ENCODE data around the gene RAD23A.
"Not testable (repeated sequence)": the region's sequence is repeated elsewhere in the genome, so short reads cannot be mapped to it uniquely, and the experiment has no call there.

Gene RAD23A

GRCh38 chr19:12955575-12955974 is 9.9 kb downstream of the RAD23A start:
- DNase-seq (ENCODE audit: low spot score): not testable (repeated sequence)

GRCh38 chr19:12955996-12956395 is 10.3 kb downstream of the RAD23A start:
- DNase-seq (ENCODE audit: low spot score): no peak

- DNase-seq (ENCODE audit: low spot score): peak; percentile 90
Measured at GRCh38 chr19:12956446-12957388, 11.1 kb downstream of the RAD23A start, which contains the start of gene GADD45GIP1. TSS of gene GADD45GIP1 (minus strand) at chr19:12957223. CDS start at chr19:12957212, 11 bp downstream.

GRCh38 chr19:12957389-12957952 is 11.8 kb downstream of the RAD23A start:
- not testable (repeated sequence) for DNase-seq (ENCODE audit: low spot score)

GRCh38 chr19:12959481-12959880 is 13.8 kb downstream of the RAD23A start:
- DNase-seq (ENCODE audit: low spot score): no peak

- peak; percentile 89 for DNase-seq (ENCODE audit: low spot score)
Measured at GRCh38 chr19:12965017-12965811, 19.6 kb downstream of the RAD23A start.

GRCh38 chr19:12965812-12966135 is 20.1 kb downstream of the RAD23A start:
- no peak for DNase-seq (ENCODE audit: low spot score)

GRCh38 chr19:12967907-12968306 is 22.2 kb downstream of the RAD23A start:
- no peak for DNase-seq (ENCODE audit: low spot score)

GRCh38 chr19:12969292-12969988 is 23.8 kb downstream of the RAD23A start, which contains the start of gene DAND5:
TSS of gene DAND5 (plus strand) at chr19:12969576. CDS start at chr19:12969661, 85 bp downstream.
- DNase-seq (ENCODE audit: low spot score): no peak

- no peak for DNase-seq (ENCODE audit: low spot score)
Measured at GRCh38 chr19:12970070-12970820, 24.6 kb downstream of the RAD23A start.

GRCh38 chr19:12973236-12973635 is 27.6 kb downstream of the RAD23A start:
- no peak for DNase-seq (ENCODE audit: low spot score)

GRCh38 chr19:12974301-12975220 is 28.9 kb downstream of the RAD23A start:
- no peak for DNase-seq (ENCODE audit: low spot score)

- no peak for DNase-seq (ENCODE audit: low spot score)
Measured at GRCh38 chr19:12975221-12975741, 29.6 kb downstream of the RAD23A start.

GRCh38 chr19:12976109-12976508 is 30.4 kb downstream of the RAD23A start:
- not testable (repeated sequence) for DNase-seq (ENCODE audit: low spot score)

GRCh38 chr19:12979974-12980373 is 34.3 kb downstream of the RAD23A start:
- no peak for DNase-seq (ENCODE audit: low spot score)

- no peak for DNase-seq (ENCODE audit: low spot score)
Measured at GRCh38 chr19:12982648-12983047, 37.0 kb downstream of the RAD23A start.

- DNase-seq (ENCODE audit: low spot score): no peak
Measured at GRCh38 chr19:12983091-12983490, 37.4 kb downstream of the RAD23A start.

GRCh38 chr19:12983542-12984142 is 38.0 kb downstream of the RAD23A start:
- peak; percentile 96 for DNase-seq (ENCODE audit: low spot score)

- DNase-seq (ENCODE audit: low spot score): no peak
Measured at GRCh38 chr19:12984143-12984627, 38.5 kb downstream of the RAD23A start.

All from AG08396 (cell line).